ENCODE data around the gene ARRDC4. TPM values are rescaled to one million over a fixed set of nuclear protein-coding genes. Genes with fewer than 3 reads are reported as not detected.

Gene ARRDC4
- total and polyA plus RNA-seq, 8 donors, result 10.8 to 32.7 (median 15.2) TPM

GRCh38 chr15:97929456-97930229 is 30.9 kb upstream of the ARRDC4 start:
- 79 to 83% methylated on average over 6 of the region's 6 CpGs for WGBS, 2 donors
- no peak for DNase-seq

GRCh38 chr15:97930230-97930629 is 30.3 kb upstream of the ARRDC4 start:
- no peak overlapping the region for H3K27ac ChIP-seq
- H3K4me3 ChIP-seq, result no peak overlapping the region
- no peaks in the 10 kb centered on the region for H3K4me1 ChIP-seq
- no peaks in the 10 kb centered on the region for H3K36me3 ChIP-seq
- intact Hi-C loops (cut with DNase I), result no loop called here
- no peak for TF ChIP-seq CTCF (IDR thresholded peaks at IDR 0.05)
- ATAC-seq (no peak), DNase-seq (no peak), FAIRE-seq (no peak)
- no peaks in the 10 kb centered on the region for H3K9me3 ChIP-seq
- H3K27me3 ChIP-seq, result no peaks in the 10 kb centered on the region

More at GRCh38 chr15:97929456-97930229, 30.9 kb upstream of the ARRDC4 start:
- H3K27me3 ChIP-seq, result no peaks in the 10 kb centered on the region
- intact Hi-C loops (cut with DNase I), result no loop called here
- no peaks in the 10 kb centered on the region for H3K36me3 ChIP-seq
- no peak for TF ChIP-seq CTCF (IDR thresholded peaks at IDR 0.05)
- H3K27ac ChIP-seq, result no peak overlapping the region
- FAIRE-seq, result no peak
- H3K4me3 ChIP-seq, result no peak overlapping the region
- H3K4me1 ChIP-seq, result no peaks in the 10 kb centered on the region
- no peak for ATAC-seq
- H3K9me3 ChIP-seq, result no peaks in the 10 kb centered on the region

DNA sequence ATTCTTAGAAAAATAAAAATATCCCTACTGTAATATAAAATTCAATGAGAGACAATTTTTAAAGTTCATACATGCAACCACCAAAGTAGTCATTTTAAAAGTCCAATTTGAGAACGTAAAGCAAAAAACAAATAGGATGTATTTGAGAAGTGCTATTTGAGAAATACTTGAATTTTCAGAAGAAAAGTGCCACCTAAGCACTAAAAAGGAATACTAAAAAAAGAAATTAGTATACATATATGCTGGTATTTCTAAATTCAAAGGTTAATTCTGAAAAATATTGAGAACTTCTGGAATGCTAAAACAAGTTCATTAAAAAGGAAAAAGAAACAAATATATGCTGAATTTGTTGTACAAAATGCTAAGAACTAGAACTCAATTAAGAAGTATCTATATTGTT is 29.2 kb upstream of the ARRDC4 start:
- no peak overlapping the region for H3K4me3 ChIP-seq
- intact Hi-C loops (cut with DNase I), result no loop called here
- FAIRE-seq (no peak), ATAC-seq (no peak), DNase-seq (no peak)
- no peaks in the 10 kb centered on the region for H3K36me3 ChIP-seq
- no peaks in the 10 kb centered on the region for H3K4me1 ChIP-seq
- H3K27ac ChIP-seq, result no peak overlapping the region
- H3K27me3 ChIP-seq, result no peaks in the 10 kb centered on the region
- TF ChIP-seq CTCF (IDR thresholded peaks at IDR 0.05), result no peak
- no peaks in the 10 kb centered on the region for H3K9me3 ChIP-seq
- WGBS, 2 donors, result 76 to 82% methylated on average over 1 of the region's 1 CpG

- 78 to 80% methylated on average over 1 of the region's 1 CpG for WGBS, 2 donors
- intact Hi-C loops (cut with DNase I), result no loop called here
- Histone ChIP-seq H3K4me3 (no peak overlapping the region), H3K4me1 (no peaks in the 10 kb centered on the region), H3K27ac (no peak overlapping the region), H3K36me3 (no peaks in the 10 kb centered on the region), H3K9me3 (no peaks in the 10 kb centered on the region), H3K27me3 (no peaks in the 10 kb centered on the region)
- TF ChIP-seq CTCF (IDR thresholded peaks at IDR 0.05), result no peak
- FAIRE-seq, result no peak
- DNase-seq, result no peak
- no peak for ATAC-seq
Measured at GRCh38 chr15:97933589-97933988, 26.9 kb upstream of the ARRDC4 start.

GRCh38 chr15:97940993-97941392 is 19.5 kb upstream of the ARRDC4 start:
- intact Hi-C loops (cut with DNase I), result no loop called here
- TF ChIP-seq CTCF (IDR thresholded peaks at IDR 0.05), result no peak
- no peaks in the 10 kb centered on the region for H3K36me3 ChIP-seq
- H3K27me3 ChIP-seq, result no peaks in the 10 kb centered on the region
- H3K27ac ChIP-seq, result peak overlapping the region in 3 of 4 donors; percentile 23 to 55 (median 33)
- WGBS, 2 donors, result 41% methylated on average over 4 of the region's 4 CpGs
- no peak for FAIRE-seq
- no peaks in the 10 kb centered on the region for H3K9me3 ChIP-seq
- no peak overlapping the region for H3K4me3 ChIP-seq
- DNase-seq, result no peak
- ATAC-seq, result peak; percentile 78 to 83 (median 82)
- peaks cover 0 to 7% (median 5%) of the 10 kb centered on the region in 3 donors for H3K4me1 ChIP-seq
